ENCODE measurements around the gene MRGPRF. TPM values are rescaled to one million over a fixed set of nuclear protein-coding genes. Genes with fewer than 3 reads are reported as not detected.
"Not testable (repeated sequence)": the region's sequence is repeated elsewhere in the genome, so short reads cannot be mapped to it uniquely, and the experiment has no call there.

The MRGPRF gene
- polyA plus RNA-seq, 3 donors, result 20.9 to 24.6 (median 22.7) TPM

DNA sequence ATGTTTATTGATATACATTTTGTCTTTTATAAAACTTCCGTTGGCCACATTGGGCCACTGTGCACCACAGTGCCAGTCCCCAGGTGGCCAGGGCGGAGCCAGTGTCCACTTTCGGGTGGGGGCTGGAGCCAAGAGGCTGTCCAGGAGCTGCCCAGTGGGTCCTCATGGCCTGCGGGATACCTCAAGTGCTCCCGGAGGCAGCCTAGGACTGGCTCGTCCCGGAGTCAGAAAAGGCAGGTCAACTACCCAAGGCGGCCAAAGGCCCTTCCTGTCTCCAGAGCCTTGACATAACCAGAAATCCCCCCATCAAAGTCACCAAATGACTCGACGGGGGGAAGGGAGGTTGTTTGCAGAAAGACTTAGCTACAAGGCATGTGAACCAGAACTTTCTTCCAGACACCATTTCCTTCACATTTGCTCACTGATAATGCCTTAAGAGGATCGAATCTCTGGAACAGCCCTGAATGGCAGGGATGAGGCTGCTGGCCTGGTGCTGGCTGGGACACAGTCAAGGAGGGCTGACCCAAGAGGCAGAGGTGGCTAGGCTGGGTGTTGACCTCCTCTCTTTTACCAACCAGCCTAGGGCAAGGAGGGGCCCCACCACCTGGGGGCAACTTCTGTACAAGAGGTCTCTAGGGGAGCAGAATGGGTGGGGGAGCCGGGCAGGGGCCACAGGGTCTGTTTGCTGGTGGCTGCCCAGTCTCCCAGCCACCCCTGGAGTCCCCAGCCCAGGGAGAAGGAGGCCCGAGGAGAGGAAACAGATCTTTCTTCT, 8.4 kb downstream of the MRGPRF start:
- DNase-seq (ENCODE audit: low read depth in 3 of 3, low spot score in 2 of 3), result no peak

DNA sequence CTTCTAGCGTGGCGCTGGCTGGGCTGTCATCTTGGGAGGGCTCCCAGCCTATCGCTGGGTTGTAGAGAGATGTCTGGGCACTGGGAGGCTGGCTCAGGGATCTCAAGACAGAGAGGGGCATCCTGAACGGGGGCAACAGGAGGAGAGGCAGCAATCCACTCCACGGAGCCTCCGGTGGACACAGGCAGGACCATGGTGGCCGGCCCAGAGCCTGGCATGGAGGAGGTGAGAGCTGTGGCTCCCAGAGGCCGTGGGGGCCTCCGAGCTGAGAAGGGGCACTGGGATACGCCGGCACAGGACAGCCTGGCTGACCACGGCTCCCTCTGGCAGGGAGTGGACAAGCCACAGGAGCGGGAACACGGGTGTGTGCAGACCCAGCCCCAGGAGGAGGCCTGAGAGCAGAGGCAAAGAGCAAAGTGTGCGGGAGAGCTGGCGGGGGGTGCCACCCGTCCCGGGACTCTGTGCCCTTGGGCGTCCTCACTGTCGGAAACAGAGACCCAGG, 9.1 kb downstream of the MRGPRF start:
- DNase-seq (ENCODE audit: low read depth in 3 of 3, low spot score in 2 of 3), result no peak

- DNase-seq (ENCODE audit: low read depth in 3 of 3, low spot score in 2 of 3), result no peak
Measured at GRCh38 chr11:69003301-69003865, 9.7 kb downstream of the MRGPRF start.

DNA sequence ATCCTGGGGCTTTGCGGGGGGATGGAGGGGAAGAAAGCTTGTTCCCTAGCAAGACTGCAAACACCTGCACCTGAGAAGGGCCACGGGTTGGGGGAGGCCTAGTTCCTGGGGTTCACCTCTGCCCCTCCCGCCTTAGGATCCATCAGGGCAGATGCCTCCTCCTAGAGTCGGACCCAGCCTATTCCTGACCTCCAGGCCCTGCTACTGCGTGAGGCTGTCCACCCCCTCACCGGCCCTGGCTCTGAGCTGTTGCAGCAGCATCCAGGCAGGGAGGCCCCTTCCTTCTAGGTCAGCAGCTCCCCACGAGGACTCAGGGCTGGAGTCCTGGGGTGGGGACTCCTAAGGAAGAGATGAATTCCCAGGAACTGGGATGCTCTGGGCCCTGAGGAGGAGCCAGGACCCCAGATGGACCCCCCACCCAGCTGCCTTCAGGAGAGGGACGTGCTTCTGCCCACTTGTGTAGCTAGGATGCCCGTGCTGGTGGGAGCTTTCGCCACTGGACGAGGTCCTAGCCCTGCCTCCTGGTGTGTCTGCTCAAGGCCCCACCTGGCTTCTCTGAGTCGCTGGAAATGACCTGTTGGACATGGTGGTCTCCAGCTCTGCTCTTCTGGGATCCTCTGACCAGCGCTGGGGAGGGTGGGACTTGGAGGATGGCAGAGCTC, 10.3 kb downstream of the MRGPRF start:
- no peak for DNase-seq (ENCODE audit: low read depth in 3 of 3, low spot score in 2 of 3)

DNA sequence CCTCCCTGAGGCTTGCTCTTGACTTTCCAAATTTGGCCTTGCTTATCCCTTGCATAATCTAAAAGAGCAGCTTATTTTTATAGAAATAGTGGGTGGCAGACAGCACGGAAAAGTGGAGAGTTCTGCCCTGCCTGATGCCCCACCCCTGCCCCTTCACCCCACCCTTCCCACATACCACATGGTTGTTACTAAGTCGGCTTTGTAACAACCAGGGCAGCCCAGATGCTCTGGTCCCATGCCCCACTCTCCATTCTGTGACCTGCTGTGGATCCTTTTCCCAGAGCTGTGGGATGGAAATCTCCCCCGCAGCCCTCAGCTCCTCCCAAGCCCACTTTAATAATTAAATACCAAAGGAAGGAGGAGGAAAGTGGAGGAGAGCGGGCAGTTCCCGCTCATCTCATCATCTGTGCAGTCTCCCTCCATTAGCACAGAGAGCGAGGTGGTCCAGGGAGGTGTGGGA, 10.9 kb downstream of the MRGPRF start:
- no peak for DNase-seq (ENCODE audit: low read depth in 3 of 3, low spot score in 2 of 3)

DNA sequence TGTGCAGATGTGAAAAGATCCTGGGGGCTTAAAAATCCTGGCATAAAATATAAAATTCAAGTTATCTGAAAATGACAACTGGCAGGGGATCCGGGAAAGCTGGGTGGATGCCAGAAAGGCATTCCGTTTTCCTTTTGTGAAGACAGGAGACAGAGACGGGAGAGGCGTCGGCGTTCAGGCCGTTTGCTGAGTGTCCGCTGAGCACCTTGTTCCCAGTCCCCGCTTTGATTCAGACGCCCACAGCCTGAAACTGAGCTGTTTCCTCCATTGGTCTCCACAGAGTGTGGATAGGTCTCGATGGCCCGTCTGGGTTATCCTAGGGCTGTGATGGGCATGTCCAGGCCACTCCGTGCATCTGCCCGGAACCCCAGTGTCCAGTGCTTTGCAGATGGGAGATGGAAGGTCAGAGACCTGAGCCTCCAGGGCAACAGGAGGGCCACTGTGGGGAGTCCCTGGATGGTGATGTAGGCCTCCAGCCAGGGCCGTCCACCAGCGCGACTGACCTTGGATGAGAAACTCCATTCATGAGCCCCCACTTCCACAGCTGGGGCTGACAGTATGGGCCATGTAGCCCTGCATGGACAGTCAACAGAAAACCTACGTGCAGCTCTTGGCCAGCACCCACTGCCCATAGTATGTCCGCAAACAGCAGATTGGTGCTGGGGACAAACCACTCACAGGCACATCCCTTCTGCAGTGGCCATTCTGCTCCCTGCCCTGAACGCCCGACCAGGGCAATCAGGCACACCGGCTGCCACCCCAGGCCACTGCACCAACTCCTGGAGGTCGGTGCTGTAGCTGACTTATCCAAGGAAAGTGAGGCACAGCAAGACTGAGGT, 11.6 kb downstream of the MRGPRF start:
- no peak for DNase-seq (ENCODE audit: low read depth in 3 of 3, low spot score in 2 of 3)

DNA sequence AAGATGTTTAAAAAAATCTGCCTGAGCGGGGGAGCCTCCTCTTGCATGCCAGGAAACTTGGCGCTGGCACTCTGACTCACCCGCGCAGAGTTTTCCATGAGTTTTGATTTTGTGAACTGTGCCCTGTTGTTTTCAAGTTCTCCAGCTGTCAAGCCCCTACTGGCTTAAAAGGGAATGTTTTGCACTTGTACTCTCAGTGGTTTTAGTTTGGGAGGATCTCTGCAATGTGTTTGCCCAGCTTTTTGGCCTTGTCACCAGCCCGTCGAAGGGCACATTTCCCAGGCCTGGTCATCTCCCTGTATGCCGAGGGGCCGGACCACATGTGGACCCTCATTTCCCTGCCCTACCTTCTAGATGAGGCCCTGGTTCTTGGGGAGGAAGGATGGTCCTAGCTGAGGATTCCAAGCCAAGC, 12.2 kb downstream of the MRGPRF start:
- no peak for DNase-seq (ENCODE audit: low read depth in 3 of 3, low spot score in 2 of 3)

DNA sequence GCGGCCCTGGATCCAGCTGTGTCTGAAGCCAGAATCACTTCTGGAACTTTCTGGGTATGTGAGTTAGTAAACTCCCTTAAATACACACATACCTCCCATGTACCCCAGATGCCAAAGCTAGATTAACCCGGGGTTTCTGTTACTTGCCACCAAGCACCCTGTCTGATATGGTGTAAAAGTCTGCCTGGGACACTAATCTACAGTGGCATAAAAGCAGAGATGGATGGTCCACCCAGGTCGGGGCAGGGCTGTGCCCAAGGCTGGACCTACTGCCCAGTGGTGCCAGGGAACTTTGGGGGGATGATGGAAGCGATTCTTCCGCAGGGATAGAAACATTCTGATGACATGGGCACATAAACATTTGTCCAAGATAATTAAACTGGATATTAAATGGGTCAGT, 12.7 kb downstream of the MRGPRF start:
- DNase-seq (ENCODE audit: low read depth in 3 of 3, low spot score in 2 of 3), result no peak

GRCh38 chr11:68999748-69000355, 13.2 kb downstream of the MRGPRF start:
- not testable (repeated sequence) for DNase-seq (ENCODE audit: low read depth in 3 of 3, low spot score in 2 of 3)

GRCh38 chr11:68999093-68999747, 13.8 kb downstream of the MRGPRF start:
- no peak for DNase-seq (ENCODE audit: low read depth in 3 of 3, low spot score in 2 of 3)

DNA sequence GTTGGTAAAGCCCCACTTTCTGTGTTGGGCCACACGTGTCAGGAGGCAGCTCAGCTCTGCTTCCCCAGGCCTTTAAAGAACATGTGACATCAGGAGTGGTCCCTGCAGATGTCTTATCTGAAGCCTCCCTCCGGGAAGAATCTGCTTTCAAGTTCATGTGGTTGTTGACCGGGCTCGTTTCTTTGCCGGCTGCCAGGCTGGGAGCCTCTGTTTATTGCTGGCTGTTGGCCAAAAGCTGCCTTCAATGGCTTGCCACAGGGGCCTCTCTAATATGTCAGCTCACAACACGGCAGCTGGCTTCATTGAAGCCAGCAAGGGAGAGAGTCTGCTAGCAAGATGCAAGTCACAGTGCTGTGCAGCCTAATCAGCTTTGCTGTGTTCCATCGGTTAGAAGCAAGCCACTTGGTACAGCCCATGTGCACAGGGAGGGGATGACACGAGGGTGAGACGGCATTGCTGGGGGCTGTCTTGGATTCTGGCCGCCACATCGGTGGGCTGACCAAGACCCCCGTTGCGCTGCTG, 14.6 kb downstream of the MRGPRF start:
- DNase-seq (ENCODE audit: low read depth in 3 of 3, low spot score in 2 of 3), result no peak

DNA sequence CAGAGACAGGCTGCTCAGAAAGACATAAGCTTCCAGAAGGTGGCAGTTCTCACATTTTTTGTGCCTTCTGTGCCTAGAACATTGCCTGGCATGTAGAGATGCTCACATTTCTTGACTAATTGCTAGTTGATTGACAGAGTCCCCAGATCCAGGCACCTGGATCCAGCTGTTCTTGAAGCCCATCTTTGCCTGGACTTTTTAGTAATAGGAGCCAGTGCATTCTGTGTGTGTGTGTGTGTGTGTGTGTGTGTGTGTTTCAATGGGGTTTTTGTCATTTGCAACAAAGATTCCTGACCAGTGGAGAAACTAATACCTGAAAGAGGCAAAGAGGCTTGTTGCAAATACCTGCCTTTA, 15.1 kb downstream of the MRGPRF start:
- no peak for DNase-seq (ENCODE audit: low read depth in 3 of 3, low spot score in 2 of 3)

DNA sequence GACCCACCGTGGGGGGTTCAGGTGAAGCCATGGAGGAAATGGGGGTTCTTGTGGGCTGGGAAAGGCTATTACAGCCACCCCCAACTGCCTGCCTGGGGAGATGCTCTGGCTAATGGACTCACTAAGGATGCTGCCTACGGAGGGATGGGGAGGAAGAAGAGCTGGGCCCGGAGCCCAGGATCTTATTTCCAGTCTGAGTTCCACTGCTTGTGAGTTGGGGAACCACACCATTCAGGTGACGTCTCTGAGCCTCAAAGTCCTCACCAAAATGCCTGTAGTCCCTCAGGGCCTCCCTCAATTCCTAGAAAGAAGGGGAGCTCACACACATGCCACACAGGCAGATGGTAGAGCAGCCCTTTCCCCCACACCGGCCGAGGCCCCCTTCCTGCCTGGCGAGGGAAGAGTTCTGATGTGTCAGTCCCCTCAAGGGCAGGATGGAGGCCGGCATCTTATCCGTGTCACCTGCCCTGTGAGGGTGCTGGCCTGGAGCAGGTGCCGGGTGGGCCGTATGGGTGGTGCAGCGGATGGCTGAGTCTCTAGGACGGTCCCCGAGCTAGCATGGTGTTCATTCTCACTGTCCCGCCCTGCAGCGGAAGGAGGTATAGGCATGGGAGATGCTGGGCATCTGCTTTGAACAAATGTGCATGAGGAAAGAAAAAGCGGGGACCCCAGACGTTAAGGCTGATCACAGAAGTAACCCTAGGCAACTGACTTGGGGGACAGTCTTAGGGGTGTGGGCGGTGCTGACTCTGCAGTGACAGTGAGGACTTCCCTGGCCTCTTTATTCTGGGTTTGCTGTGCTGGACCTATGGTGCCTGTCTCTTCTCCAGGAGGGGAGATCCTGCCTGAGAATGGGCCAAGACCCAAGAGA, 15.7 kb downstream of the MRGPRF start:
- DNase-seq (ENCODE audit: low read depth in 3 of 3, low spot score in 2 of 3), result no peak

DNA sequence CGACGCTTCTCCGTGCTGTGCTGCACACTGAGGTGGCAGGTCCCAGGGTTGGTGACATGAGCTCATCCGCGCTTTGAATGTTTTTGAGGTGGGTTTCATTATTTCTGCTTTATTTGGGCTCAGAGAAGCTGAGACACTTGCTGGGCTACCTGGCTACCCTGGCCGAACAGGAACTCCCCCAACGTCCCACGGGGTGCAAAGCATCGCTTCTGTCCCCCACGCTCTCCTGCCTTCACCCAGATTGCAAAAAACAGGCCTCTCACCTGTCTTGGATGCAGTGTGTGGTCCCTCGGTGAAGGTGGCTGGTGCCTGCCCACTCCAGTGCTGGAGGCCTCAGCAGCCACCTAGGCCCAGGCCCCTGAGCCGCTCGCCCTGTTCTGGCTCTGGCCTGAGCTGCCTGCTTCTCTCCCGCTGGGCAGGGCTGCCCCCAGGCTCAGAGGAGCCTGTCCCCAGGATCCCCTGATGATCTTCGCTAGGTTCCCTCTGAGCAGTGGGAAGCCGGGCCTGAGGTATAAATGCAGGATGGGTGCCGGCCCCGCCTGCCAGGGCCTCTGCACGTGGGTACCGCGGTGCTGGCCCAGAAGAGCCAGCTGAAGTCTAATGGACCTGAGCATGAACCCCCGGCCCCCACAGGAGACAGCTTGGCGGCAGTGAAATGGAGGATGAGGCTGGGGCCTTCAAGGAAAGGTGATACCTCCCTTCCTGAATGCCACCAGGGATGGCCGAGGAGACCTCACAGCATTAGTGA, 16.5 kb downstream of the MRGPRF start:
- DNase-seq (ENCODE audit: low read depth in 3 of 3, low spot score in 2 of 3), result no peak

DNA sequence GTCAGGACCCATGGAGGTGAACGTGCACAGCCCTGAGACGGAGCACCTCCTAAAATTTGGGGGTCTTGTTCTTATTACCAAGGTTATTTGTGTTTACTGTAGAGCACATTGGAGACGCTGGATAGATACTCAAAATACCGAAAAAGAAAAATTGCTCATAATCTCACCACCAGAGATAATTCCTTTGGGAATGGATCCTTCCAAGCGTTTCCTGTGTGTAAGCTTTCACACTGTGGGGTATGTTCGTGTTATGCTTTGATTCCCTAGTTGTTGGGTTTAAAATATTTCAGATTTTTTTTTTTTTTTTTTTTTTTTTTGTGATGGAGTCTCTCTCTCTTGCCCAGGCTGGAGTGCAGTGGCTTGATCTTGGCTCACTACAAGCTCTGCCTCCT, 18.2 kb downstream of the MRGPRF start:
- no peak for DNase-seq (ENCODE audit: low read depth in 3 of 3, low spot score in 2 of 3)

GRCh38 chr11:68994161-68994893, 18.7 kb downstream of the MRGPRF start:
- no peak for DNase-seq (ENCODE audit: low read depth in 3 of 3, low spot score in 2 of 3)

- DNase-seq (ENCODE audit: low read depth in 3 of 3, low spot score in 2 of 3), result no peak
Measured at GRCh38 chr11:68993546-68993945, 19.5 kb downstream of the MRGPRF start.
